GM21447 (cell line): ENCODE measurements around the gene WNT5A.

Experiments used
- ATAC-seq: cut with Tn5 transposase; IDR thresholded peaks from one replicate; pipeline ENCODE4 v1.9.1; 2021; ENCODE audit not compliant: unreplicated experiment

WNT5A gene

DNA sequence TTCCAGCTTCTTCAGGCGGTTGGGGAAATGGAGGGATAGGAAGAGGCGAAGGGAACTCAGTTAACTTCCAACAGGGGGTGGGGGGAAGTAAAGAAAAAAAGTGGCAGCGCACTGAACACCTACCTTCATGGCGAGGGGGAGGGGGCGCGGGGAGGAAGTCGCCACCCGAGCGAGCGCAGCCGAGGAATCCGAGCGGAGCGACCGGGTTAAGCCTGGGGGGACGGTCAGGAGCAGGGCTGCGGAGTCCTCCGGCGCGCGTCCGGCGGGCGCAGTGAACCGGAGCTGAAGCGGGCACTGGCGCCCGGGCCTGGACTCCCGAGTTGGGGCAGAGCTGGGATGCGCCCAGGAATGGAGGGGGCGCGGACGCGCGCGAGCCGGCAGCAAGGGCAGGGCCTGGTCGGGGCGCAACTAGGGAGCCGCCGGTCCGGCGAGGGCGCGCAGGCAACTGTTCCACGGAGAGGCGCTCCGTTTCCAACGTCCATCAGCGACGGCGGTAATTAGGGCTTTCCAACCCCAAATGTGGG lies at the start of gene WNT5A:
WNT5A (minus strand) TSS at position 450 of the 524 bp plus-strand sequence; CDS start at position 129, 321 bp downstream.
- no peak for ATAC-seq

DNA sequence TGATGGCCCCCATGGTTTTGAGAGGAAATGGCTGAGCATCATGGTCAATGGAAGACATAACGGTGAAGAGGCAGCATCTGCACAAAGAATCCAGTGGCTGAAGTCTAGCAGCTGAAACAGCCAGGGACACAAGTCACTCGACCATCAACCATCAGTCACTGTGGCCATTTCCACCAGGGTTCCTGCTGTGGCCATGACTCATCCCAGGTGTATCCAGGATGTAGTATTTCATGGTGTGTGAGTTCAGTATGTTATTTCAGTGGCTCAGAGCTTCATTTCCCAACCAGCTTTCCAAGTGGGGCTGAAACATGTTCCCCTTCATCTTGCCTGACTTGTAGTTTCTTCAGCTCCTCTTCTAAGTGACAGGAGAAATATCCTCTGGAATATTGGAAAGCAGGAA lies 47.8 kb upstream of the WNT5A start:
- ATAC-seq: no peak

GRCh38 chr3:55532806-55533205 lies 45.7 kb upstream of the WNT5A start:
- ATAC-seq: no peak

DNA sequence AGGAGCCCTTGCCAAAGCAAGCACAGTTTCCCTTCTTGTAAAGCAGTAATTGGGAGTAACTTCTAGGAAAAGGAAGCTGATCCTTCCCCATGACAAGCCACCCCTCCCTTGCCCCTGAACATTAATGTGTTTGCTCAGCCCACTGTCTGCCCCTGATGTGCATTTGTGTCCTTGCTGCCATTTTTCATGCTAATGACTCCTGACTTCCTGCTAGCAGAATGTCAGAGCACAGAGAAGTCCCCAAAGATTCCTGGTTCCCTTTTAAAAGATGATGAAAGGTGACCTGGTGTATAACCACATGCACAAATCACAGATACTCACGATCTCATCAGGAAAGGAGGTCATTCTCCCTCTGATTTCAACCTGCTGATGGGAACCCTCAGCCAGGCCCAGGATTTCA lies 44.2 kb upstream of the WNT5A start:
- no peak for ATAC-seq

DNA sequence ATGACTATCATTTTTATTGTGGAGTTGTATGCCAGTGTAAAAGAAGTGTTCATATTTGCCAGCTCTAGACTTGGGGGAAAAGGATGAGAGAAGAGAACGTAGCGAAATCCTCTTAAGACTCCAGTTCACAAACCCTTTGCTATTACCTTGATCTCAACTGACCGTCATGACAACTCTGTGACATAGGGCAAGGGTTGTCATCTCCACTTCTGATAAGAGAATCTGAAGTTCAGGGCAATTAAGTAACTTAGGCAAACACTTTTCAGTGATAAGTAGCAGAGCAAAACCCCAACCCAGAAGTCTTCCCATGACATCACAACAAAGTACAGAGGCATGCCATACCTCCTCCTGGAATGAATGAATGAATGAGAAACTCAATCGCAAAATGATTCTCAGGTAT lies 40.3 kb upstream of the WNT5A start:
- ATAC-seq: no peak

- ATAC-seq: no peak
These were observed 39.4 kb upstream of the WNT5A start for GRCh38 chr3:55526332-55527030.

GRCh38 chr3:55525436-55525835 lies 38.3 kb upstream of the WNT5A start:
- no peak for ATAC-seq

GRCh38 chr3:55524565-55525244 lies 37.6 kb upstream of the WNT5A start:
- no peak for ATAC-seq

DNA sequence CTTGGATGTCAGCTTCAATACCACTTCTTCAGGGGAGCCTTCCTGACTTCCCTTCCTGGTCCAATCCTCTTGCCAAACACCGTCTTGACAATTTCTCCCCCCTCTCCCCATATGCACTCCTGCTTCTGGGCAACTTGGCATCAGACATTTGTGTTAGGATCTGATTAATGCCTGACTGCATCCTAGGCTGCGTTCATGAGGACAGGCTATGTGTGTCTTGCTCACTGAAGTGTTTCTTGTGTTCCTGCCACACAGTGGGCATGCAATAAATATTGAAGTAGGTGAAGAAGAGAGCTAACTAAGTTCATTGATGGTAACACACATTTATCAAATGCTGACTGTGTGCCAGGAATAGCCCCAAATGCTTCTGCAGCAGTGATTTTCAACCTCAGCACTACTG lies 36.4 kb upstream of the WNT5A start:
- no peak for ATAC-seq

DNA sequence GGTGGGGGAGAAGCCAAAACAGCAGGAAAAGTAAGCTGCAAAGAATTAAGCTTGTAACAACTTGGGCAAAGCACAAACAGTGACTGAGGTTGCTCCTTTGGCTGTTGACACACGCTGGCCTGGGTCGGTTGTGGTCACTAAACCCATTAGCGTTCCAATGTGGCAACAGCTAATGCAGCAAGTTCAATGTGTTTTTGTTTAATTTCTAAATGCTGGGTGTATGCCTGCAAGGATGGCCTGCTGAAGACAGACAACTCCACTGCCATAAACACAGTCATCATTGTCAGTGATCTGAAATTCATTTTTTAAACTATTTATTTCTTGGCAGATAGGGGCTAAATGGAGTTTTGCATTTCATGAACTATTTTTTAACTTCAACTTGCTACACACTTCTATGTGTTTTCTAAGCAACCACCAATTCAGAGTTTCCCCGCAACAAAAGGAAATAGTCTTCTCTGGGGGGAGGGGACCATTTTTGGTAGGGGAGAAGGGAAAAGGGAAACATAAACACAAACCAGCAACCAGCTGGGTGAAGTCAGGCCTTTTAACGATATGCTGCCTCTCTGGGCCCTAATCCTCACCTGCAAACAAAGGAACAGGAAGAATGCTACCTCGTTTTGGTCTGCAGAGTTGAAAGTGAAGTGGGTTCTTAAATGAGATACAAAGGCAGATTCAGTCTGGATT lies 34.8 kb upstream of the WNT5A start:
- ATAC-seq: no peak

DNA sequence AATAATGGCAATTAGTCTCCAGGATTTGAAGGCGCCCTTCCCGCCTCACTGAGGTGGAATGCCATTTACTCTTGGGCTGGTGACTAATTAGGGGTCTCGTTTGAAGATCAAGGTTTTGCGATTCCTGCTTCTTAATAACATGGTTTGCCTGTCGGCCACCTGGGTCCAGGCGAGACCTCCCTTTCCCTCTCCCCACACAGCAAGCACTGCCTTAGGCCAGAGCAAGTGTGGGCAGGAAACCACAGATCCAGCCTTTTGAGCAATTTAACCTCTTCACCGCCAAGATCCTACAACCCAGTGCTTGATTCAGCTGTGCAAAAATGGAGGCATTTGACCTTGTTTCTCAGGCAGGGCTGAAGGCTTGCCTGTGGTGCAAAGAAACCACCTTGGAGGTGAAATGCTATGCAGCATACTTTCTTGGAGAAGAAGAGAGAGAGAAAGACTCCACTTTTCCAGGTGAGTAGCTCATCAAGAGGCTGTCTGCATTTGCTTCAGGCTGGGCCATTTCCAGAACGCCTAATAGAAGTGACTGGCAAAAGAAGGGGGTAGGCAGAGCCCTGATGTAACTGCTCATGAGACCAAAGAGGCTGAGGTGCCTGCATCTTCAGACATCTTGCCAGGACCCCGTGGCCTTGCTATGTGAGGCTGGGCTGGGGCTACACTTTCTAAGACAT lies 34.1 kb upstream of the WNT5A start:
- no peak for ATAC-seq

GRCh38 chr3:55519019-55519418 lies 31.9 kb upstream of the WNT5A start:
- ATAC-seq: no peak

GRCh38 chr3:55518451-55518850 lies 31.3 kb upstream of the WNT5A start:
- ATAC-seq: no peak

- no peak for ATAC-seq
These were observed 29.4 kb upstream of the WNT5A start for GRCh38 chr3:55516392-55517030.

- no peak for ATAC-seq
These were observed 28.6 kb upstream of the WNT5A start for GRCh38 chr3:55515550-55516246.

GRCh38 chr3:55514962-55515361 lies 27.9 kb upstream of the WNT5A start:
- ATAC-seq: no peak

DNA sequence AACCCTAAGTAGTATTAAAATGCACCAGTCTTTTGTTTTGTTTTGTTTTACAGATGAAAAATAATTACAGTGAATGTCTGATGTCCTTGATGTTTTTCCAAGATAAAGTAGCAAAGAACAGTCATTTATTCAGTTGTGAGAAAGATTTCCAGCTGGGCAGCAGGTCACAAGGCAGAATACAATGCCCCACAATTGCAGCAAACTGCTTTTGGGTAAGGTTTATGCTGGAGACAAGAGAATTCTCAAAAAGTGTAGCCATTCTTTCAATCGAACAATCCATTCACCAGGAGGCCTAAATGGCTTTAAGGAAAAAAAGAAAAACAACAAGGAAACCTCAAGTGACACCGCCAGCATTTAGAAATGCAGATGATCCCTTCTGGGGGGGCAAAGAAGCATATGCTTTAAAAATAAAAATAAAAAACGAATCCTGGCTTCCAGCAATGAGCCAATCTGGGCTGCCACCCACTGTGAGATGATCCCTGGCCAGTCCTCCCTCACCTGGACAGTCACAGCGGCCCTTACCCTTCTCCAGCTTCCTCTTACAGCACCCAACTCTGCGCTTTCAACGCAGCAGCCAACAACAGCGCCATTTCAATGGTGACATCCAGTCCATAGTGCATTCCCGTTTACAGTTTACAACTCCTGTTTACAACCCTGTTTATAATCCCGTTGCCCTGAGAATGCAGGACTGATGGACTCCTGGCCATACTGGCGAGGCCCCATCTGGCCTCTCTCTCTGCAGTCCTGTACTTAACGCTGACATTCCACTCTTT lies 25.7 kb upstream of the WNT5A start:
- no peak for ATAC-seq

DNA sequence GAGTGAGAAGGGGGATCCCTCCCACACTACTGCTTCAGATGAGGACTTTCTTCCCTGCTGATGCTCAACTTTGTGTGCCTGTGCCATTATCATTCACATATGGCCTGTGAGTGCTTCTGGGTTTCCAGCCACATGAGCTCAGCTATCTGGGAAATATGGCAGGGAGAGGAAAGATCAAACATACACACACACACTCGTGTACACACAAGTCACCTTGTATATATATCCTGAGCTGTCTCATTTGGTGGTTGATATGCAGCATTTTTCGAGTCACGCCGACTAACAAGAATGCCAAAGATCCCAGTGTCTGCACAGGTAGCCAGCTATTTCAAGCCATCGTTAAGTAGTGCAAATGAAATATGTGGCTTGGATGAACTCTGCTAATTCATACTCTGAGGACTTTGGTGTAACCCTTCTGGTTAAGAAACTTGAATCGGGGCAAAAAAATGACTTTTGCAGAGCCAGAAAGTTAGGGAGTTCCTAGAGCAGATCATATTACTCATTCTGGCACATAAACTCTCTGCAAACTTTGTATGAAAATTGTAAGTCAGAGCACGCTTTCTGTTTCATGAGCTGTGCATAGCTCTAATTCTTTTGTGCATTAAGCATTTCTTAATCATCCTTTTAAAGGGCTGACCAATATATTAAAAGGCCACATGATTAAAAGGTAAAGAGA lies 24.9 kb upstream of the WNT5A start:
- ATAC-seq: no peak

DNA sequence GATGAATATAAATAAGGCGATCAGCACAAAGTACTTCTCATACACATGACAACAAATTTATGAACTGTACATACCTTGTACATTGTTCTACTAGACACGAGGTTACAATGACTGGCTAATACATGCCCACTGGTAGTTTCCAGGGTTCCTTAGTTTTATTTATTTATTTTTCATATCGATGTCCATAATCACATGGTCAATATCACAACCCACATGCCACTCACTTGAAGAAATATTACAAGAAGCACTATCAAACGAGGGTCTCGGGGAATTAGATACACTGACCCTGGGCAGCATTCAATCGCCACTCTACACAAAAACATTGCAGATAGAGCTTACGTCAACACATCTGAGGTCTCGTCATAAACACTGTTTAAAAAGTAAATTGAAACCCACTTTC lies 21.2 kb upstream of the WNT5A start:
- no peak for ATAC-seq
